Activated naive CD8-positive, alpha-beta T cell treated with anti-CD3 and anti-CD28 coated beads, Interleukin-2, amount 50 U/mL, for 24 hours (primary cell): ENCODE measurements around the gene PCSK2.

Source experiments
- ATAC-seq: fragments of 150-1000 bp; cut with Tn5 transposase; one replicate; pipeline ENCODE4 v1.10.0; 2021
- DNase-seq: peaks from one replicate; pipeline ENCODE4 v3.0.0; 2021
- H3K27ac Mint-ChIP-seq: one replicate; pipeline ENCODE4 v1.8.0; 2021; ENCODE audit warnings: mild to moderate bottlenecking, mixed read lengths
- H3K27me3 Mint-ChIP-seq: one replicate; pipeline ENCODE4 v1.8.0; 2021; ENCODE audit warnings: mixed read lengths
- H3K36me3 Mint-ChIP-seq: one replicate; pipeline ENCODE4 v1.8.0; 2021; ENCODE audit warnings: low read depth, mixed read lengths
- H3K4me1 Mint-ChIP-seq: one replicate; pipeline ENCODE4 v1.8.0; 2021; ENCODE audit warnings: mixed read lengths
- H3K4me3 Mint-ChIP-seq: one replicate; pipeline ENCODE4 v1.8.0; 2021; ENCODE audit warnings: mild to moderate bottlenecking, moderate library complexity, mixed read lengths
- H3K9me3 Mint-ChIP-seq: one replicate; pipeline ENCODE4 v1.8.0; 2021; ENCODE audit warnings: mixed read lengths

Gene PCSK2

GRCh38 chr20:17227219-17227575, 357 bp downstream of the PCSK2 start:
- H3K27me3 Mint-ChIP-seq: peaks cover 58% of the 10 kb centered on the region
- DNase-seq (no peak), ATAC-seq (no peak)
- H3K27ac Mint-ChIP-seq: no peak overlapping the region
- H3K9me3 Mint-ChIP-seq: no peaks in the 10 kb centered on the region
- no peak overlapping the region for H3K4me3 Mint-ChIP-seq
- no peaks in the 10 kb centered on the region for H3K36me3 Mint-ChIP-seq
- H3K4me1 Mint-ChIP-seq: no peaks in the 10 kb centered on the region

GRCh38 chr20:17227669-17228623, 1.1 kb downstream of the PCSK2 start:
- Mint-ChIP-seq H3K4me1 (no peaks in the 10 kb centered on the region), H3K4me3 (no peak overlapping the region), H3K9me3 (no peaks in the 10 kb centered on the region), H3K36me3 (no peaks in the 10 kb centered on the region), H3K27me3 (peaks cover 56% of the 10 kb centered on the region), H3K27ac (no peak overlapping the region)
- no peak for ATAC-seq
- no peak for DNase-seq

GRCh38 chr20:17228624-17229061, 1.8 kb downstream of the PCSK2 start:
- Mint-ChIP-seq H3K36me3 (no peaks in the 10 kb centered on the region), H3K4me1 (no peaks in the 10 kb centered on the region), H3K4me3 (no peak overlapping the region), H3K9me3 (no peaks in the 10 kb centered on the region), H3K27me3 (peaks cover 56% of the 10 kb centered on the region), H3K27ac (no peak overlapping the region)
- ATAC-seq (no peak), DNase-seq (no peak)

GRCh38 chr20:17229256-17229655, 2.4 kb downstream of the PCSK2 start:
- Mint-ChIP-seq H3K36me3 (no peaks in the 10 kb centered on the region), H3K4me3 (no peak overlapping the region), H3K9me3 (no peaks in the 10 kb centered on the region), H3K27ac (no peak overlapping the region), H3K4me1 (no peaks in the 10 kb centered on the region), H3K27me3 (peaks cover 52% of the 10 kb centered on the region)
- DNase-seq (no peak), ATAC-seq (no peak)

GRCh38 chr20:17233626-17234025, 6.8 kb downstream of the PCSK2 start:
- Mint-ChIP-seq H3K27me3 (peaks cover 13% of the 10 kb centered on the region), H3K27ac (no peak overlapping the region), H3K9me3 (no peaks in the 10 kb centered on the region), H3K36me3 (no peaks in the 10 kb centered on the region), H3K4me1 (no peaks in the 10 kb centered on the region), H3K4me3 (no peak overlapping the region)
- DNase-seq (no peak), ATAC-seq (no peak)

GRCh38 chr20:17236766-17237165, 9.9 kb downstream of the PCSK2 start:
- ATAC-seq: no peak

GRCh38 chr20:17248224-17248623, 21.4 kb downstream of the PCSK2 start:
- Mint-ChIP-seq H3K4me3 (no peak overlapping the region), H3K9me3 (no peaks in the 10 kb centered on the region), H3K27me3 (no peaks in the 10 kb centered on the region), H3K36me3 (no peaks in the 10 kb centered on the region), H3K4me1 (no peaks in the 10 kb centered on the region), H3K27ac (no peak overlapping the region)
- ATAC-seq: no peak
- no peak for DNase-seq

More at GRCh38 chr20:17236766-17237165, 9.9 kb downstream of the PCSK2 start:
- no peak for DNase-seq
- H3K27me3 Mint-ChIP-seq: no peaks in the 10 kb centered on the region
- no peak overlapping the region for H3K27ac Mint-ChIP-seq
- H3K4me3 Mint-ChIP-seq: no peak overlapping the region
- H3K36me3 Mint-ChIP-seq: no peaks in the 10 kb centered on the region
- peaks cover 4% of the 10 kb centered on the region for H3K9me3 Mint-ChIP-seq
- H3K4me1 Mint-ChIP-seq: no peaks in the 10 kb centered on the region

GRCh38 chr20:17262786-17263185, 35.9 kb downstream of the PCSK2 start:
- peaks cover 9% of the 10 kb centered on the region for H3K9me3 Mint-ChIP-seq
- no peak overlapping the region for H3K27ac Mint-ChIP-seq
- no peak for ATAC-seq
- H3K4me1 Mint-ChIP-seq: no peaks in the 10 kb centered on the region
- no peak overlapping the region for H3K4me3 Mint-ChIP-seq
- DNase-seq: no peak
- H3K36me3 Mint-ChIP-seq: no peaks in the 10 kb centered on the region
- H3K27me3 Mint-ChIP-seq: peaks cover 2% of the 10 kb centered on the region

- DNase-seq: no peak
- H3K27me3 Mint-ChIP-seq: no peaks in the 10 kb centered on the region
- no peaks in the 10 kb centered on the region for H3K9me3 Mint-ChIP-seq
- no peak overlapping the region for H3K4me3 Mint-ChIP-seq
- no peak for ATAC-seq
- no peaks in the 10 kb centered on the region for H3K4me1 Mint-ChIP-seq
- no peaks in the 10 kb centered on the region for H3K36me3 Mint-ChIP-seq
- no peak overlapping the region for H3K27ac Mint-ChIP-seq
Measured at GRCh38 chr20:17273717-17274116, 46.9 kb downstream of the PCSK2 start.

GRCh38 chr20:17276101-17276500, 49.3 kb downstream of the PCSK2 start:
- Mint-ChIP-seq H3K4me1 (no peaks in the 10 kb centered on the region), H3K9me3 (no peaks in the 10 kb centered on the region), H3K27me3 (no peaks in the 10 kb centered on the region), H3K4me3 (no peak overlapping the region), H3K27ac (no peak overlapping the region), H3K36me3 (no peaks in the 10 kb centered on the region)
- no peak for ATAC-seq
- no peak for DNase-seq

GRCh38 chr20:17281478-17281877, 54.6 kb downstream of the PCSK2 start:
- Mint-ChIP-seq H3K27ac (no peak overlapping the region), H3K27me3 (no peaks in the 10 kb centered on the region), H3K4me1 (no peaks in the 10 kb centered on the region), H3K9me3 (no peaks in the 10 kb centered on the region), H3K4me3 (no peak overlapping the region), H3K36me3 (no peaks in the 10 kb centered on the region)
- ATAC-seq: no peak
- DNase-seq: peak; percentile 13

- ATAC-seq (no peak), DNase-seq (no peak)
- H3K4me3 Mint-ChIP-seq: no peak overlapping the region
- H3K4me1 Mint-ChIP-seq: no peaks in the 10 kb centered on the region
- no peaks in the 10 kb centered on the region for H3K9me3 Mint-ChIP-seq
- no peak overlapping the region for H3K27ac Mint-ChIP-seq
- H3K27me3 Mint-ChIP-seq: no peaks in the 10 kb centered on the region
- no peaks in the 10 kb centered on the region for H3K36me3 Mint-ChIP-seq
Measured at GRCh38 chr20:17282501-17282900, 55.7 kb downstream of the PCSK2 start.

- ATAC-seq (no peak), DNase-seq (no peak)
- Mint-ChIP-seq H3K27ac (no peak overlapping the region), H3K4me1 (no peaks in the 10 kb centered on the region), H3K36me3 (no peaks in the 10 kb centered on the region), H3K4me3 (no peak overlapping the region), H3K27me3 (peaks cover 2% of the 10 kb centered on the region), H3K9me3 (no peaks in the 10 kb centered on the region)
Measured at GRCh38 chr20:17287503-17287902, 60.7 kb downstream of the PCSK2 start.

- H3K36me3 Mint-ChIP-seq: no peaks in the 10 kb centered on the region
- DNase-seq (no peak), ATAC-seq (no peak)
- H3K9me3 Mint-ChIP-seq: no peaks in the 10 kb centered on the region
- H3K4me3 Mint-ChIP-seq: no peak overlapping the region
- H3K27me3 Mint-ChIP-seq: peaks cover 2% of the 10 kb centered on the region
- H3K4me1 Mint-ChIP-seq: no peaks in the 10 kb centered on the region
- no peak overlapping the region for H3K27ac Mint-ChIP-seq
Measured at GRCh38 chr20:17287998-17288397, 61.2 kb downstream of the PCSK2 start.

GRCh38 chr20:17295151-17295726, 68.4 kb downstream of the PCSK2 start:
- Mint-ChIP-seq H3K4me1 (no peaks in the 10 kb centered on the region), H3K27ac (no peak overlapping the region), H3K9me3 (no peaks in the 10 kb centered on the region), H3K27me3 (peaks cover 2% of the 10 kb centered on the region), H3K36me3 (no peaks in the 10 kb centered on the region), H3K4me3 (no peak overlapping the region)
- ATAC-seq (no peak), DNase-seq (no peak)
